NCI-H2196 (cell line): ENCODE data around the gene ACTG2.
"Not testable (repeated sequence)": the region's sequence is repeated elsewhere in the genome, so short reads cannot be mapped to it uniquely, and the experiment has no call there.

Experiments
- DNase-seq: peaks from one replicate; lab custom pipeline; 2025; ENCODE audit not compliant: unreplicated experiment; lab: John Stamatoyannopoulos, UW

ACTG2 gene

GRCh38 chr2:73892631-73893329 lies at the start of gene ACTG2:
TSS of gene ACTG2 (plus strand) at chr2:73893008. CDS start at chr2:73901312, 8,304 bp downstream.
- DNase-seq = no peak

GRCh38 chr2:73844087-73844486 lies 48.7 kb upstream of the ACTG2 start:
- DNase-seq = no peak

- no peak for DNase-seq
Measured at GRCh38 chr2:73850009-73850408, 42.8 kb upstream of the ACTG2 start.

DNA sequence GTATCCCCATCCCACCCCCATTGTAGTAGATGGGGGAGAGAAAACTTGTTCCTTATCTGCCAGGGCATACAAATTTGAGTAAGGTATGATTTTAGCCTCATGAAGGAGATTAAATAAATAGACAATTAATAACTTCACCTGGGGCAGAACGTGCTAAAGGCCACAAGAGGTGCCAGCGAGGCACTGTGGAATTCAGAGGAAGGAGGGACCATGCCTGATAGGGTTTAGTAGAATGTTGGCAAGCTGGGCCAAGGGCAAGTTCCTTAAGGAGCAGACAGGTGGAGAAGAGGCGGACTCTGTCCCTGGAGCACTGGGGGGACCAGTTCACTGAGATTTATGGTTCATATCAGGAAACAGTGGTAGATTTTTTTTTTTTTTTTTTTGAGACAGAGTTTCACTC lies 41.5 kb upstream of the ACTG2 start:
- DNase-seq = no peak

GRCh38 chr2:73852020-73852419 lies 40.8 kb upstream of the ACTG2 start:
- no peak for DNase-seq

GRCh38 chr2:73855526-73855925 lies 37.3 kb upstream of the ACTG2 start:
- no peak for DNase-seq

DNA sequence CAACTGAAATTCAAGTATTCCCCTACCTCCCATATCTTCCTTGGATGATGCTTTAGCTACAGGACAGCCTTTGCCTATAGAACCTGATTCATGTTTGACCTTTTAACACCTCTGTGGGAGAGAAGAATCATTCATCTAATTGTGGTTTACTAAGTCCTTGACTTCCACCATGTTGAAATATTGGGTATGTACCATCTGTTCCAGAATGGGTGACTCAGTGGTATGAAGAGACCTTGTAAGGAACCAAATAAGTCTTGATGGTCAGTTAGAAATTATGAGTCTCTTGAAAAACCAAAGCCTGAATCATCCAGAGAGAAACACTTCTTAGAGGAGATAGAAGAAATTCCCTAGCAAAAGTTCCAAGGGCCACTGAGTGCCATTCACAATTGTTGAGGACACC lies 36.6 kb upstream of the ACTG2 start:
- no peak for DNase-seq

GRCh38 chr2:73859721-73860586 lies 32.9 kb upstream of the ACTG2 start:
- DNase-seq = no peak

- DNase-seq = peak; percentile 5
Measured at GRCh38 chr2:73862987-73863386, 29.8 kb upstream of the ACTG2 start.

- no peak for DNase-seq
Measured at GRCh38 chr2:73868204-73868978, 24.4 kb upstream of the ACTG2 start.

DNA sequence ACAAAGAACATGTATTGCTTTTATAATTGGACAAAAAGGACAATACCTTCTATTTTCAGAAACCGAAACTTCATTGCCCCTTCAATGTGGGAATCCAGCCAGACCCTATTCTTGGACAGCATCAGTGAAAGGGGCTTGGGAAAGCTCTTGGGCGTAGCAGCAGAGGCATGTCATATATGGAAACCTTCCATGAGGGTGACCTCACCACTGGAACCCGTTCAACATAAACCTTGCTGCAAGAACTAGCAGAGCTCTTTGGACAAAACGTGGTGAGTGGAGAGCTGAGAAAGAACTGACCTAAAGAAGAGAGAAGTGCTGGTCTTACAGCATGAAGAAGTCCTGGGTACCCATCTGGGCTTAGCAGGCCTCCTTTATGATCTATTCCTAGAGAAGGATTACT lies 22.7 kb upstream of the ACTG2 start:
- DNase-seq = no peak

GRCh38 chr2:73877071-73877802 lies 15.6 kb upstream of the ACTG2 start:
- DNase-seq = peak; percentile 35

- DNase-seq = not testable (repeated sequence)
Measured at GRCh38 chr2:73877984-73878383, 14.8 kb upstream of the ACTG2 start.

- no peak for DNase-seq
Measured at GRCh38 chr2:73885406-73885805, 7.4 kb upstream of the ACTG2 start.

- no peak for DNase-seq
Measured at GRCh38 chr2:73886357-73886756, 6.5 kb upstream of the ACTG2 start.

DNA sequence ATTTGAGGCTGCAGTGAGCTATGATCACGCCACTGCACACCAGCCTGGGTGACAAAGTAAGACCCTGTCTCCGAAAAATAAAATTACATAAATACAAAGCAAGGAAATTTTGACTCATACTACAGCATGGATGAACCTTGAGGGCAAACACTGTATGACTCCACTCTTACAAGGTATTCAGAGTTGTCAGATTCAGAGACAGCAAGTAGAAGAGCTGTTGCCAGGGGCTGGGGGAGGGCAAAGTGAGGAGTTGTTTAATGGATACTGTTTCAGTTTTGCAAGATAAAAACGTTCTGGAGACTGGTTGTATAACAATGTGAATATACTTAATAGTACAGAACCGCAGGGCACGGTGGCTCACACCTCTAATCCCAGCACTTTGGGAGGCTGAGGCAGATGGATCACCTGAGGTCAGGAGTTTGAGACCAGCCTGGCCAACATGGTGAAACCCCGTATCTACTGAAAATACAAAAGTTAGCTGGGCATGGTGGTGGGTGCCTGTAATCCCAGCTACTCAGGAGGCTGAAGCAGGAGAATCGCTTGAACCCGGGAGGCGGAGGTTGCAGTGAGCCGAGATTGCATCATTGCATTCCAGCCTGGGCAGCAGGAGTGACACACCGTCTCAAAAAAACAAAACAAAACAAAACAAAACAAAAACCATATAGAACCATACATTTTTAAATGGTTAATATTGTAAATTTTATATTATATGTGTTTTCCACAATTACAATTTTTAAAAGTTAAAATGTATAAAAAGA lies 5.0 kb upstream of the ACTG2 start:
- DNase-seq = not testable (repeated sequence)

DNA sequence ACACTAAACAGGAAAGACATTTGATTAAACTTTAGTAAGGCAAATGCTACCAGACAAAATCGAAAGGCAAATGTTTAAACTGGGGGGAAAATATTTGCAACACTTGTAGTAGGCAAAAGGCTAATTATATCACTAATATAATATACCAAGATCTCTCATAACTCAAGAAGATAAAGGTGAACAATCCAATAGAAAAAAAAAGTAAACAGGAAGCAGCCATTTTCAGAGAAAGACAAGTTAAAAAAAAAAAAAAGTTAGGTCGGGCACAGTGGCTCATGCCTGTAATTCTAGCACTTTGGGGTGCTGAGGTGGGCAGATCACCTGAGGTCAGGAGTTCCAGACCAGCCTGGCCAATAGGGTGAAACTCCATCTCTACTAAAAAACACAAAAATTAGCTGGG lies 4.4 kb upstream of the ACTG2 start:
- DNase-seq = no peak

DNA sequence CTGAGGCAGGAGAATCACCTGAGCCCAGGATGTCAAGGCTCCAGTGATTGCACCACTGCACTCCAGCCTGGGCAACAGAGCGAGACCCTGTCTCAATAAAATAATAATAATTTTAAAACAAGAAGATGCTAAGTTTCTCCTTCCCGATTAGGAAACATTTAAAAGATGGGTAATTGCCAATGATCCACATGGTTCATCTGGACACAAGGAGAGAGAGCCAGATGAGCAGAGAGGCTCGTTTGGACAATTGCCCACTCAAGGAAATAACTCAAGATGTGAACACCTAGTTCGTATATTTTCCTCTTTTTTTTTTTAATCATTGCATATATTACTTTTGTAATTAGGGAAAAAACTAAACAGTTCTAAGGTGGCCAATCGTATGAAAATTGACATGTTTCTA lies 3.6 kb upstream of the ACTG2 start:
- no peak for DNase-seq

DNA sequence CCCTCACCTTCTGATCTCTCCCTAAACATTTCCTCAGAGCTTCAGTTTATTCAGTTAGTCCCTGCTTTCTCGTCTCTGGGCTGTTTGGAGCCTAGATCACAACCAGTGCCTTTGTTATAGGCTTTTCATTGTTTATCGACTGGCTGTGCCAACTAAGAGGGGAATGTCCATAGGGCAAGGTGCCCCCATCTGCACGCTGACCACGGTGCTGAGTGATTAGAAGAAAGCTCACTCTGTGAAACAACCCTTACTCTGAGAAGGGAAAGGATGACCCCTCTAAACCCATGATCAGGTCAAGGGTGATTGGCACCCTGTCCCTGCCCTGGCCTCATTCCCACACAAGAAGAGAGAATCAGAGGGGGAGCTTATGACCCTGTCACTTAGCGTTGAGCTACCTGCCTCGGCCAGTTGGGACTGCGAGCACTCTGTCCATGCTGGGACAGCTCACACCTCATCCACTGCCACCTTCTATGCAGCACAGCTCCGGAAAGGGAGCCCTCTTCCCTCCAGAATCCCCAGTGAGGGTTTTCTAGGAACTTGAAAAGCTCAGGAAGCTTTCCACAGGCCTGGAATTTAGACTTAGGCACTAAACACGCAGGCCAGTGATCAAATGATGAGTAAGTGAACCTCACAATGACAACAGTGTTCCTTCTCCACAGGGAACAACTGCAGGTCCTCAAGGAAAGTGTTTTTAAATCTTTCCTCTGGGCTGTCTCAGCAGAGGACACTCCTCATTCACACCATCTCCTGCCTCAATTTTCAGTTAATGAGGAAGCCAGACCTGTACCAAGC lies 2.3 kb upstream of the ACTG2 start:
- no peak for DNase-seq
